SK-N-SH (cell line): Measurements from ENCODE around the gene MRPL18. TPM values are rescaled to one million over a fixed set of nuclear protein-coding genes. Genes with fewer than 3 reads are reported as not detected.

Experiments used
- CTCF ChIA-PET: fragments of 300-600, 350-600 bp; formaldehyde crosslinking; extraction: SDS; loops from one replicate; lab custom pipeline; 2021; lab: Yijun Ruan, JAX
- POLR2A ChIA-PET: fragments of 350-600 bp; sonication (Branson Sonifier 250); formaldehyde crosslinking; extraction: SDS; loops from one replicate; lab custom pipeline; 2020; ENCODE audit warnings: antibody characterized with exemption, inconsistent platforms; lab: Yijun Ruan, JAX
- DNase-seq: peaks from one replicate; pipeline ENCODE4 v3.0.0; 2012
- H2AFZ ChIP-seq: fragments of 200-600 bp; sonication (generic); 2 replicates; pipeline ENCODE4 v1.8.1; 2016; ENCODE audit warnings: antibody characterized with exemption, mild to moderate bottlenecking, low read depth
- H3F3A ChIP-seq: fragments of 200-600 bp; sonication (generic); replicated peaks from 2 replicates; pipeline ENCODE3; 2016; ENCODE audit warnings: antibody characterized with exemption, mild to moderate bottlenecking; ENCODE audit not compliant: insufficient read depth
- H3K27ac ChIP-seq, 2 experiments: fragments of 200-500 bp in 1 of 2; fragments of 200-600 bp in 1 of 2; sonication (Bioruptor generic) in 1 of 2; sonication (generic), shearing (Covaris generic) in 1 of 2; 2 replicates each; pipeline versions ENCODE4 v1.5.1 to v1.6.1; 2014 to 2016; ENCODE audit warnings: low read depth in 2 of 2, inconsistent platforms in 1 of 2, low read length in 1 of 2, mild to moderate bottlenecking in 1 of 2, mixed read lengths in 1 of 2
- H3K27me3 ChIP-seq: fragments of 200-600 bp; sonication (generic), shearing (Covaris generic); 2 replicates; pipeline ENCODE4 v1.6.1; 2016; ENCODE audit warnings: mixed run types; ENCODE audit not compliant: insufficient read depth
- H3K36me3 ChIP-seq, 2 experiments: fragments of 200-500 bp in 1 of 2; fragments of 200-600 bp in 1 of 2; sonication (Bioruptor generic) in 1 of 2; sonication (generic) in 1 of 2; replicated peaks in 1 of 2; 2 replicates each; pipeline versions ENCODE3 to v1.5.1; 2014 to 2016; ENCODE audit warnings: low read length in 1 of 2, mild to moderate bottlenecking in 1 of 2; ENCODE audit not compliant: insufficient read depth in 2 of 2, control insufficient read depth in 1 of 2
- H3K4me1 ChIP-seq, 2 experiments: fragments of 200-500 bp in 1 of 2; fragments of 200-600 bp in 1 of 2; sonication (Bioruptor generic) in 1 of 2; sonication (generic), shearing (Covaris generic) in 1 of 2; 2 replicates each; pipeline versions ENCODE4 v1.5.1 to v1.6.1; 2014 to 2016; ENCODE audit warnings: low read depth in 1 of 2, low read length in 1 of 2, mixed run types in 1 of 2; ENCODE audit not compliant: insufficient read depth in 2 of 2, control insufficient read depth in 1 of 2
- H3K4me2 ChIP-seq: fragments of 200-600 bp; sonication (generic), shearing (Covaris generic); 2 replicates; pipeline ENCODE4 v1.6.1; 2017; ENCODE audit warnings: mixed run types
- H3K4me3 ChIP-seq, 2 experiments: fragments of 200-500 bp in 1 of 2; fragments of 200-600 bp in 1 of 2; sonication (Bioruptor generic) in 1 of 2; sonication (generic), shearing (Covaris generic) in 1 of 2; 2 replicates each; pipeline versions ENCODE4 v1.5.1 to v1.8.1; 2014 to 2016; ENCODE audit warnings: low read depth in 2 of 2, inconsistent platforms in 1 of 2, low read length in 1 of 2, mild to moderate bottlenecking in 1 of 2, mixed read lengths in 1 of 2, moderate library complexity in 1 of 2
- H3K79me2 ChIP-seq: fragments of 200-600 bp; sonication (generic); 2 replicates; pipeline ENCODE4 v1.8.1; 2017; ENCODE audit warnings: mild to moderate bottlenecking; ENCODE audit not compliant: insufficient read depth
- H3K9ac ChIP-seq: fragments of 200-600 bp; sonication (generic); 2 replicates; pipeline ENCODE4 v1.6.1; 2017; ENCODE audit warnings: mixed run types
- H3K9me2 ChIP-seq: fragments of 200-600 bp; sonication (generic); 2 replicates; pipeline ENCODE4 v1.6.1; 2017; ENCODE audit warnings: mixed run types
- H3K9me3 ChIP-seq: fragments of 200-600 bp; sonication (generic); 2 replicates; pipeline ENCODE4 v1.6.1; 2017; ENCODE audit warnings: mixed run types, mild to moderate bottlenecking, moderate library complexity
- H4K20me1 ChIP-seq: fragments of 200-600 bp; sonication (generic); 2 replicates; pipeline ENCODE4 v1.6.1; 2017; ENCODE audit warnings: mild to moderate bottlenecking, mixed run types; ENCODE audit not compliant: insufficient read depth
- CHD2 ChIP-seq: fragments of 150-350 bp; IDR thresholded peaks from 2 replicates; pipeline ENCODE4 v1.6.1; 2018; ENCODE audit warnings: low read length; ENCODE audit not compliant: partially characterized antibody
- CTCF ChIP-seq: fragments of 200-600 bp; sonication (generic); IDR thresholded peaks from 2 replicates; pipeline ENCODE4 v1.6.1; 2017; ENCODE audit warnings: antibody characterized with exemption, mild to moderate bottlenecking, moderate library complexity
- EP300 ChIP-seq, 2 experiments: IDR thresholded peaks; 2 replicates each; pipeline versions ENCODE4 v1.4.0 to v1.6.1; 2012; ENCODE audit warnings: borderline replicate concordance in 1 of 2, low read depth in 1 of 2, low read length in 1 of 2
- GABPA ChIP-seq: IDR thresholded peaks from 2 replicates; pipeline ENCODE4 v1.4.0; 2012; ENCODE audit warnings: low read depth, mild to moderate bottlenecking
- MXI1 ChIP-seq: IDR thresholded peaks from 2 replicates; pipeline ENCODE4 v1.6.1; 2012; ENCODE audit warnings: mild to moderate bottlenecking, low read depth, low read length, improper control_type of control experiment
- NFIC ChIP-seq: IDR thresholded peaks from 2 replicates; pipeline ENCODE4 v1.4.0; 2012; ENCODE audit warnings: borderline replicate concordance
- NRF1 ChIP-seq: IDR thresholded peaks from 2 replicates; pipeline ENCODE4 v1.6.1; 2012; ENCODE audit warnings: low read depth, mild to moderate bottlenecking, low read length
- POLR2AphosphoS5 ChIP-seq: IDR thresholded peaks from 2 replicates; pipeline ENCODE4 v1.6.1; 2012; ENCODE audit warnings: low read depth, low read length
- RAD21 ChIP-seq: IDR thresholded peaks from 2 replicates; pipeline ENCODE4 v1.6.1; 2012; ENCODE audit warnings: mild to moderate bottlenecking, low read length
- RFX5 ChIP-seq: IDR thresholded peaks from 2 replicates; pipeline ENCODE4 v1.6.1; 2012; ENCODE audit warnings: mild to moderate bottlenecking, improper control_type of control experiment, low read length
- SMC3 ChIP-seq: IDR thresholded peaks from 2 replicates; pipeline ENCODE4 v1.6.1; 2012; ENCODE audit warnings: low read depth, low read length, improper control_type of control experiment
- TCF12 ChIP-seq: IDR thresholded peaks from 2 replicates; pipeline ENCODE4 v1.4.0; 2012
- USF1 ChIP-seq: IDR thresholded peaks from 2 replicates; pipeline ENCODE4 v1.4.0; 2012; ENCODE audit warnings: low read depth, borderline replicate concordance
- YY1 ChIP-seq: IDR thresholded peaks from 2 replicates; pipeline ENCODE4 v1.4.0; 2012; ENCODE audit warnings: low read depth, mild to moderate bottlenecking
- WGBS: methylation state at CpG from one replicate; pipeline ENCODE4 v1.1.6; 2017; ENCODE audit warnings: low lambda C conversion rate; 5-methylcytosine and 5-hydroxymethylcytosine counted together
- polyA plus RNA-seq, 3 experiments: library from polyadenylated mRNA; depleted of rRNA; stranded (reverse); fragments of >200 nt; gene quantifications; 2 replicates each; pipeline ENCODE4 v1.2.3, GENCODE V29; 2012

MRPL18 gene
- polyA plus RNA-seq, 1 of the 3 experiments (the other 2 are of a cell fraction), result 84.4 TPM

GRCh38 chr6:159833997-159834603 is 43.8 kb downstream of the MRPL18 start (continued):
- TF ChIP-seq EP300 (IDR thresholded peaks at IDR 0.05; ENCODE audit: borderline replicate concordance in 1 of 2, low read depth in 1 of 2, low read length in 1 of 2) (no peak), YY1 (no peak), USF1 (no peak), POLR2AphosphoS5 (no peak), GABPA (no peak)

- Histone ChIP-seq H3F3A (peaks cover 8% of the 10 kb centered on the region), H2AFZ (no peak overlapping the region), H3K27me3 (no peaks in the 10 kb centered on the region; the same call in 1 of the 2 replicates), H3K9ac (no peak overlapping the region), H3K9me3 (no peaks in the 10 kb centered on the region), H3K27ac (no peak overlapping the region), H4K20me1 (no peaks in the 10 kb centered on the region), H3K36me3 (no peaks in the 10 kb centered on the region), H3K4me1 (no peaks in the 10 kb centered on the region), H3K79me2 (no peaks in the 10 kb centered on the region), H3K9me2 (no peaks in the 10 kb centered on the region), H3K4me2 (no peak overlapping the region), H3K4me3 (no peak overlapping the region)
- TF ChIP-seq NFIC, result no peak
- no peak for TF ChIP-seq RFX5
- TF ChIP-seq YY1, result no peak
- TF ChIP-seq RAD21, result no peak
- TF ChIP-seq CHD2, result no peak
- TF ChIP-seq NRF1, result no peak
- no peak for TF ChIP-seq MXI1
- TF ChIP-seq TCF12, result no peak
- no peak for TF ChIP-seq SMC3
- TF ChIP-seq CTCF, result no peak
- CTCF ChIA-PET, result interaction anchor here (0.6 to 1.4 kb wide), 2 partner anchors 9 to 204 kb away, joined by 3 read pairs; no protein-coding TSS in a partner anchor
- POLR2A ChIA-PET, result no interaction called here
- WGBS, result 57% methylated on average over 27 of the region's 29 CpGs
- DNase-seq, result no peak
Observed at GRCh38 chr6:159836718-159837490, 46.6 kb downstream of the MRPL18 start.
